Osteoblast (primary cell): Measurements from ENCODE around the gene PEA15. TPM values are rescaled to one million over a fixed set of nuclear protein-coding genes. Genes with fewer than 3 reads are reported as not detected.

Experiments used
- DNase-seq: peaks from one replicate; pipeline ENCODE4 v3.0.0; 2011; ENCODE audit warnings: low spot score, mixed read lengths; ENCODE audit not compliant: insufficient read length; ENCODE audit errors: missing footprints
- H2AFZ ChIP-seq: 2 replicates; pipeline ENCODE4 v1.6.0; 2011; ENCODE audit warnings: mild to moderate bottlenecking, low read length
- H3K27ac ChIP-seq: 2 replicates; pipeline ENCODE4 v1.5.1; 2011; ENCODE audit warnings: mild to moderate bottlenecking, low read depth, low read length, moderate library complexity
- H3K27me3 ChIP-seq: 2 replicates; pipeline ENCODE4 v1.6.0; 2012; ENCODE audit warnings: mild to moderate bottlenecking, control low read depth, inconsistent platforms, low read length, moderate library complexity; ENCODE audit not compliant: insufficient read depth
- H3K36me3 ChIP-seq: 2 replicates; pipeline ENCODE4 v1.5.1; 2011; ENCODE audit warnings: mild to moderate bottlenecking, low read length, control low read depth, moderate library complexity; ENCODE audit not compliant: insufficient read depth
- H3K4me1 ChIP-seq: 2 replicates; pipeline ENCODE4 v1.5.1; 2011; ENCODE audit warnings: mild to moderate bottlenecking, low read length, control low read depth, moderate library complexity; ENCODE audit not compliant: insufficient read depth
- H3K4me2 ChIP-seq: 2 replicates; pipeline ENCODE4 v1.6.0; 2011; ENCODE audit warnings: mild to moderate bottlenecking, low read length; ENCODE audit not compliant: insufficient read depth
- H3K4me3 ChIP-seq: fragments of 200-600 bp; sonication (generic); 3 replicates; pipeline ENCODE4 v1.5.1; 2012; ENCODE audit warnings: mild to moderate bottlenecking, low read length, inconsistent platforms; ENCODE audit not compliant: insufficient read depth
- H3K79me2 ChIP-seq: 2 replicates; pipeline ENCODE4 v1.6.0; 2012; ENCODE audit warnings: mild to moderate bottlenecking, low read length, control low read depth, inconsistent platforms; ENCODE audit not compliant: insufficient read depth
- H3K9me3 ChIP-seq: 2 replicates; pipeline ENCODE4 v1.5.1; 2011; ENCODE audit warnings: low read depth, low read length, control low read depth
- H4K20me1 ChIP-seq: 2 replicates; pipeline ENCODE4 v1.6.0; 2012; ENCODE audit warnings: mild to moderate bottlenecking, low read length, control low read depth; ENCODE audit not compliant: insufficient read depth
- CTCF ChIP-seq: IDR thresholded peaks from 2 replicates; pipeline ENCODE4 v1.5.1; 2011; ENCODE audit warnings: mild to moderate bottlenecking, low read depth, low read length, moderate library complexity; ENCODE audit errors: extremely low read depth
- total RNA-seq: library from RNA; depleted of rRNA; stranded (reverse); fragments of >200 nt; gene quantifications from 2 replicates; pipeline ENCODE4 v1.2.3, GENCODE V29; 2012

Gene PEA15
- total RNA-seq, 1 donor, result 200 TPM

GRCh38 chr1:160204526-160205241 lies 500 bp upstream of the PEA15 start:
- Histone ChIP-seq H3K79me2 (peaks cover 36% of the 10 kb centered on the region), H3K4me2 (peak overlapping the region; percentile 65), H3K36me3 (peaks cover 29% of the 10 kb centered on the region), H2AFZ (peak overlapping the region; percentile 76), H3K27ac (peak overlapping the region; percentile 34), H3K27me3 (no peaks in the 10 kb centered on the region), H3K4me3 (peak overlapping the region; percentile 94), H3K9me3 (no peaks in the 10 kb centered on the region), H3K4me1 (peaks cover 43% of the 10 kb centered on the region), H4K20me1 (peaks cover 28% of the 10 kb centered on the region)
- peak; percentile 77 for DNase-seq
- no peak for TF ChIP-seq CTCF

- H2AFZ ChIP-seq, result peak overlapping the region; percentile 44
- peak overlapping the region; percentile 94 for H3K4me3 ChIP-seq
- peaks cover 39% of the 10 kb centered on the region for H3K36me3 ChIP-seq
- no peaks in the 10 kb centered on the region for H3K9me3 ChIP-seq
- TF ChIP-seq CTCF, result no peak
- peaks cover 41% of the 10 kb centered on the region for H4K20me1 ChIP-seq
- DNase-seq, result peak; percentile 96
- H3K4me1 ChIP-seq, result peaks cover 43% of the 10 kb centered on the region
- peak overlapping the region; percentile 93 for H3K27ac ChIP-seq
- peak overlapping the region; percentile 95 for H3K4me2 ChIP-seq
- H3K27me3 ChIP-seq, result no peaks in the 10 kb centered on the region
- peaks cover 49% of the 10 kb centered on the region for H3K79me2 ChIP-seq
Measured at GRCh38 chr1:160206036-160206389, 829 bp downstream of the PEA15 start.

- no peak for TF ChIP-seq CTCF
- Histone ChIP-seq H3K4me1 (peaks cover 43% of the 10 kb centered on the region), H3K27ac (peak overlapping the region; percentile 93), H4K20me1 (peaks cover 47% of the 10 kb centered on the region), H3K9me3 (no peaks in the 10 kb centered on the region), H3K36me3 (peaks cover 44% of the 10 kb centered on the region), H2AFZ (peak overlapping the region; percentile 44), H3K4me2 (peak overlapping the region; percentile 95), H3K4me3 (peak overlapping the region; percentile 94), H3K79me2 (peaks cover 55% of the 10 kb centered on the region), H3K27me3 (no peaks in the 10 kb centered on the region)
- peak; percentile 99 for DNase-seq
Measured at GRCh38 chr1:160206421-160207117, 1.4 kb downstream of the PEA15 start.

DNA sequence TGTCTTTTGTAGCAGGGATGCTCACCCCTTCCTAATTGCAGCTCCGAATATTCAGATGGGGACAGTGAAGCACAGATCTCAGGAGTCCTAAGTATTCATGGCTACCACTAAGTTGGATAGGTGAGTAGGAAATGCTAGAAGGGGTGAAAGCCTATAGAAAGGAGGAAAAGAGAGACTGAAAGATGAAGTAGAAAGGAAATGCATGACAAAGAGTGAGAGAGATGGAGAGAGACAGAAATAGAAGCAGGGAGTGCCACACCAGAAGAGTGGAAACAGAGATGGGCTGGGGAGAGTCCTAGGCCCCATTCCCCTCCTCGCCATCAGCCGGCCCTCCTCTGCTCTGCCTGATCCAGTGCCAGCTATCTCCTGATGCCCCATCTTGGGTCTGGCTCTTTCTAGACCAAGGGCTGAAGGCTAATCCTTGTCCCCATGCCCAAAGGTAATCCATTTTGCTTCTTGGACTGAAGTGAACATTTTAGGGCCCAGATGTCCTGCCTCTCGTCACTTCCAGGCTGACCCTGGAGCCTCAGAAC lies 2.0 kb downstream of the PEA15 start:
- Histone ChIP-seq H2AFZ (no peak overlapping the region), H3K4me1 (peaks cover 43% of the 10 kb centered on the region), H3K9me3 (no peaks in the 10 kb centered on the region), H3K27me3 (no peaks in the 10 kb centered on the region), H3K4me3 (peak overlapping the region; percentile 94), H3K79me2 (peaks cover 59% of the 10 kb centered on the region), H3K27ac (peak overlapping the region; percentile 93), H4K20me1 (peaks cover 48% of the 10 kb centered on the region), H3K4me2 (peak overlapping the region; percentile 95), H3K36me3 (peaks cover 50% of the 10 kb centered on the region)
- TF ChIP-seq CTCF, result no peak
- no peak for DNase-seq
